Ascending aorta (tissue), 2 donors: Measurements from ENCODE around the gene BFAR. TPM values are rescaled to one million over a fixed set of nuclear protein-coding genes. Genes with fewer than 3 reads are reported as not detected.
"Not testable (repeated sequence)": the region's sequence is repeated elsewhere in the genome, so short reads cannot be mapped to it uniquely, and the experiment has no call there.

Experiments used
- DNase-seq, 2 donors: peaks; one replicate each; pipeline ENCODE4 v3.0.0-alpha.2; 2019; ENCODE audit warnings: low spot score in 2 of 2
- H3K27ac ChIP-seq, 2 donors: fragments of 200-600 bp; sonication (generic); one replicate each; pipeline ENCODE4 v1.5.1; 2016 to 2017; ENCODE audit warnings: mild to moderate bottlenecking in 1 of 2
- H3K27me3 ChIP-seq: fragments of 200-600 bp; sonication (generic); one replicate; pipeline ENCODE4 v1.5.1; 2017
- H3K36me3 ChIP-seq, 2 donors: fragments of 200-600 bp; sonication (generic); one replicate each; pipeline ENCODE4 v1.5.1; 2016
- H3K4me1 ChIP-seq, 2 donors: fragments of 200-600 bp; sonication (generic); one replicate each; pipeline ENCODE4 v1.5.1; 2016 to 2017; ENCODE audit warnings: mild to moderate bottlenecking in 1 of 2
- H3K4me3 ChIP-seq, 2 donors: fragments of 200-600 bp; sonication (generic); one replicate each; pipeline ENCODE4 v1.5.1; 2016 to 2017; ENCODE audit warnings: mild to moderate bottlenecking in 1 of 2
- H3K9me3 ChIP-seq, 2 donors: fragments of 200-600 bp; sonication (generic); one replicate each; pipeline ENCODE4 v1.5.1; 2016
- intact Hi-C: fragments of 100-400 bp; cut with DNase I; formaldehyde crosslinking; loops from one replicate; pipeline ENCODE4 v1.15.1; 2023
- total RNA-seq: library from RNA; depleted of rRNA; stranded (reverse); fragments of >200 nt; gene quantifications from one replicate; pipeline ENCODE4 v1.1.0, GENCODE V29; 2016

Gene BFAR
- total RNA-seq, 1 donor from 2014 or later = 28.0 TPM

DNA sequence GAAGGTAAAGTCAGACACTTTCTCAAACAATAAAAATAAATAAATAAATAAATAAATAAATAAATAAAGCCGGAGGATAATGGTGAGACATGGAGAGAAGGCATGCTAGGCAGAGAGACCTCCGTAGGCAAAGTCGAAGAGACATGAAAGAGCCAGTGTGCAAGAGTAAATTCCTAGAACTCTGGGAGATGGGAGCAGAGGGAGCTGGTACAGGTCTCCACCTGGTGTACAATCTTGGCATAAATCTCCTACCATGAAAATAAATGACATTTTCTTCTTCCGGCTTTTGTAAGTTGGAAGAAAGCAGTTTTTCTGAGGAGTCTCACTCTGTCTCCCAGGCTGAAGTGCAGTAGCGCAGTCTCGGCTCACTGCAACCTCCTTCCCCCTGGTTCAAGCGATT, 69.1 kb downstream of the BFAR start:
- H3K9me3 ChIP-seq, DNase-seq, H3K4me3 ChIP-seq, H3K27me3 ChIP-seq, H3K27ac ChIP-seq, intact Hi-C loops, H3K36me3 ChIP-seq, H3K4me1 ChIP-seq: not testable (repeated sequence)

DNA sequence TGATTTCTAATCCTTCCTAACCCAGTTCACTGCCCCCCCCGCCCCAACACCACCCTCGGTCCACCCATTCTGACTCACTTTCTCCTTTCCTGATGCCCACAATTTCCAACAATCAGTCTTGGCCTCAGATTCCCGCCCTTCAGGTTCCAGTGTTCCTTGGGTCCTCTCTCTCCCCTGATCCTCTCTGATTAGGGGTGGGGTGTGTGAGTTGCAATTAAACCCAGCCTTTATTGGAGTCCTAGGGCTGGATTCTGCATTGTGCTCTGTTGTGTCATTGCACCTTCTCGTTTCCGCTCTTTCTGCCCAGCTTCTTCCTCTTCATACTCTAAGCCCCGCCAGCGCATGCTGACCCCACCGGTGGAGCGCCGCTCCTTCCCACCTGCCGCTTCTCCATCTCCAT, 69.9 kb downstream of the BFAR start:
- H3K4me3 ChIP-seq, H3K9me3 ChIP-seq, H3K27me3 ChIP-seq, H3K4me1 ChIP-seq, DNase-seq, H3K27ac ChIP-seq, H3K36me3 ChIP-seq, intact Hi-C loops: not testable (repeated sequence)

DNA sequence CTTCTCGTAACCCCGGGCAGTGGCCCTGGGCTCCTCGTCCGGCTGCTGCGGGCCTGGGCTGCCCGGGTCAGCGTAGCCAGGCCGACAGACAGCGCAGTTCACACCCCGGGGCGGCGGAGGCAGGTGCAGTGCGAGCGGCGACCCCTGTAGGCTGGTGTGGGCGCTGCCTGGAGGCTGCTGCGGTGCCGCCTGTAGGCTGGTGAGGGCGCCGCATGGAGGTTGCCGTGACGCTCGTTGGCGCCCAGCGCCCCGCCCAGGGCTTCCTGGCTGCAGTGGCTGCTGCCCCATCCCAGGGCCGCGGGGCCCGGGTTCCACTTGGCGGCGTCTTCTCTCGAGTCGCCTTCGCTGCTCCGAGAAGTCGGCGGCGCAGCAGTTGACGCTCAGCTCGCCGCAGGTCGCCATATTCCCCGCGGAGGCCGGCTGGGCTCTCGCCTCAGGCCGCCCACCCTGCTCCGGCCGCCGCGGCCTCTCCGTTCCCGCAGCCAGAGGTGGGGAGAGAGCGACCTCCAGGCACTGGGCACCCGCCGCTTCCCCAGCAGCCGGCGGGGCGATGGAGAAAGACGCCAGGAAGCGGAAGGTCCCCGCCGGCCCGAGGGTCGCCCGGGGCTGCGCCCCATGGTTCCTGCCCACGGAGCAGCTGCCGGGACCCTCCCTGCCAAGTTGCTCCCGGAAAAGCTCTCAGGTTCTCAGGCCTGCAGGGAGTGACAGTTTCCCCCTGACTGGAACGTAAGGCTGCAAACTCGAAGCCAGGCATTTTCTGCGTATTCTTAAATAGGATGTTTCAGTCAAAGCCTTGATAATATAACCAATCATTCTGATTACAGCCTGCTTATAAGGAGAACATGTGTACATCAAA, 70.6 kb downstream of the BFAR start, which contains the start of gene NPIPA3:
Gene NPIPA3, plus strand, starts transcription at position 256 of the 856 bp plus-strand sequence. CDS start 5,533 bp downstream, outside the sequence.
- intact Hi-C loops, H3K36me3 ChIP-seq, H3K27ac ChIP-seq, H3K4me1 ChIP-seq, H3K9me3 ChIP-seq, H3K4me3 ChIP-seq, DNase-seq, H3K27me3 ChIP-seq: not testable (repeated sequence)

Other genes starting within 250 kb of the BFAR start
- 3.8 TPM for gene PARN, start 2.7 kb upstream of the BFAR start, total RNA-seq
- gene PLA2G10, start 61.4 kb downstream of the BFAR start, total RNA-seq = not detected
- gene NPIPA3, start 70.5 kb downstream of the BFAR start, total RNA-seq = not detected
- gene NPIPA2, start 109.6 kb downstream of the BFAR start, total RNA-seq = not detected
- 25.2 TPM for gene NOMO1, start 200.8 kb downstream of the BFAR start, total RNA-seq